HL-60 (cell line): Measurements from ENCODE around the gene CTPS2.

ENCODE experiments used
- CTCF ChIP-seq: IDR thresholded peaks from one replicate; pipeline ENCODE4 v1.5.1; 2011; ENCODE audit warnings: low read length, control low read depth, inconsistent platforms; ENCODE audit not compliant: insufficient read depth
- POLR2AphosphoS5 ChIP-seq: IDR thresholded peaks from 2 replicates; pipeline ENCODE4 v1.6.1; 2012; ENCODE audit warnings: low read depth
- REST ChIP-seq: IDR thresholded peaks from 2 replicates; pipeline ENCODE4 v1.6.1; 2012; ENCODE audit warnings: low read depth; ENCODE audit not compliant: insufficient replicate concordance

GRCh38 chrX:16743604-16744325 lies 31.3 kb upstream of the CTPS2 start:
- TF ChIP-seq CTCF (no peak), REST (no peak), POLR2AphosphoS5 (no peak)
